Smooth muscle cell (in vitro differentiated cells): ENCODE measurements around the gene TTC3. TPM values are rescaled to one million over a fixed set of nuclear protein-coding genes. Genes with fewer than 3 reads are reported as not detected.

Source experiments
- DNase-seq: peaks from one replicate; lab custom pipeline; 2025; ENCODE audit not compliant: unreplicated experiment; lab: John Stamatoyannopoulos, UW
- H2AFZ ChIP-seq: fragments of 200-600 bp; sonication (generic); 2 replicates; pipeline ENCODE4 v1.6.0; 2016; ENCODE audit warnings: antibody characterized with exemption, low read depth, mild to moderate bottlenecking
- H3F3A ChIP-seq: fragments of 200-600 bp; sonication (generic); 2 replicates; pipeline ENCODE4 v1.6.0; 2017; ENCODE audit warnings: antibody characterized with exemption, low read depth
- H3K27ac ChIP-seq: fragments of 200-600 bp; sonication (generic); 2 replicates; pipeline ENCODE4 v1.5.1; 2016; ENCODE audit warnings: low read depth, mild to moderate bottlenecking
- H3K27me3 ChIP-seq: fragments of 200-600 bp; sonication (generic); 2 replicates; pipeline ENCODE4 v1.6.1; 2016; ENCODE audit warnings: low read depth, mild to moderate bottlenecking
- H3K36me3 ChIP-seq: fragments of 200-600 bp; sonication (generic); 2 replicates; pipeline ENCODE4 v1.5.1; 2016; ENCODE audit warnings: low read depth
- H3K4me1 ChIP-seq: fragments of 200-600 bp; sonication (generic); 2 replicates; pipeline ENCODE4 v1.5.1; 2016; ENCODE audit warnings: low read depth
- H3K4me2 ChIP-seq: fragments of 200-600 bp; sonication (generic); 2 replicates; pipeline ENCODE4 v1.6.0; 2016; ENCODE audit warnings: mild to moderate bottlenecking
- H3K4me3 ChIP-seq: fragments of 200-600 bp; sonication (generic); 2 replicates; pipeline ENCODE4 v1.5.1; 2016; ENCODE audit warnings: mild to moderate bottlenecking
- H3K79me2 ChIP-seq: fragments of 200-600 bp; sonication (generic); 2 replicates; pipeline ENCODE4 v1.6.0; 2016; ENCODE audit warnings: low read depth, mild to moderate bottlenecking
- H3K9ac ChIP-seq: fragments of 200-600 bp; sonication (generic); 2 replicates; pipeline ENCODE4 v1.6.0; 2016; ENCODE audit warnings: low read depth
- H3K9me3 ChIP-seq: fragments of 200-600 bp; sonication (generic); replicated peaks from 2 replicates; pipeline ENCODE4 v1.5.1; 2016; ENCODE audit warnings: low read depth
- H4K20me1 ChIP-seq: fragments of 200-600 bp; sonication (generic); 2 replicates; pipeline ENCODE4 v1.6.0; 2016; ENCODE audit warnings: low read depth
- WGBS: methylation state at CpG from one replicate; pipeline ENCODE4 v1.1.7; 2016; ENCODE audit warnings: low lambda C conversion rate; 5-methylcytosine and 5-hydroxymethylcytosine counted together
- polyA plus RNA-seq: library from polyadenylated mRNA; unstranded; fragments of >200 nt; fragmentation: Nextera tagmentation; extraction: Ambion mirVana; gene quantifications from 2 replicates; pipeline ENCODE4 v1.2.1, GENCODE V29; 2016
- total RNA-seq: library from RNA; depleted of rRNA; stranded (reverse); fragments of >200 nt; gene quantifications from 2 replicates; pipeline ENCODE4 v1.2.3, GENCODE V29; 2014
- TF ChIP-seq, protein P1 (sequence below): fragments of 200-600 bp; sonication (generic); IDR thresholded peaks from 2 replicates; pipeline ENCODE4 v1.5.1; 2017; ENCODE audit warnings: borderline replicate concordance, mild to moderate bottlenecking, antibody characterized with exemption; ENCODE audit not compliant: insufficient read depth, poor library complexity, severe bottlenecking

TTC3 gene
- total and polyA plus RNA-seq, 2 experiments from 2014 or later = 193 to 224 TPM

- Histone ChIP-seq H3K4me3 (no peak overlapping the region), H3K9ac (no peak overlapping the region), H2AFZ (no peak overlapping the region), H3K4me1 (peaks cover 9% of the 10 kb centered on the region), H3F3A (peaks cover 6% of the 10 kb centered on the region), H3K27ac (peak overlapping the region; percentile 58), H3K9me3 (no peaks in the 10 kb centered on the region), H3K4me2 (peak overlapping the region; percentile 4), H4K20me1 (peaks cover 33% of the 10 kb centered on the region), H3K27me3 (no peaks in the 10 kb centered on the region), H3K36me3 (peaks cover 23% of the 10 kb centered on the region), H3K79me2 (peaks cover 3% of the 10 kb centered on the region)
- DNase-seq = no peak
- TF ChIP-seq, protein P1, sequence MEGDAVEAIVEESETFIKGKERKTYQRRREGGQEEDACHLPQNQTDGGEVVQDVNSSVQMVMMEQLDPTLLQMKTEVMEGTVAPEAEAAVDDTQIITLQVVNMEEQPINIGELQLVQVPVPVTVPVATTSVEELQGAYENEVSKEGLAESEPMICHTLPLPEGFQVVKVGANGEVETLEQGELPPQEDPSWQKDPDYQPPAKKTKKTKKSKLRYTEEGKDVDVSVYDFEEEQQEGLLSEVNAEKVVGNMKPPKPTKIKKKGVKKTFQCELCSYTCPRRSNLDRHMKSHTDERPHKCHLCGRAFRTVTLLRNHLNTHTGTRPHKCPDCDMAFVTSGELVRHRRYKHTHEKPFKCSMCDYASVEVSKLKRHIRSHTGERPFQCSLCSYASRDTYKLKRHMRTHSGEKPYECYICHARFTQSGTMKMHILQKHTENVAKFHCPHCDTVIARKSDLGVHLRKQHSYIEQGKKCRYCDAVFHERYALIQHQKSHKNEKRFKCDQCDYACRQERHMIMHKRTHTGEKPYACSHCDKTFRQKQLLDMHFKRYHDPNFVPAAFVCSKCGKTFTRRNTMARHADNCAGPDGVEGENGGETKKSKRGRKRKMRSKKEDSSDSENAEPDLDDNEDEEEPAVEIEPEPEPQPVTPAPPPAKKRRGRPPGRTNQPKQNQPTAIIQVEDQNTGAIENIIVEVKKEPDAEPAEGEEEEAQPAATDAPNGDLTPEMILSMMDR = no peak
- 75% methylated on average over 4 of the region's 4 CpGs for WGBS
Observed at GRCh38 chr21:37153196-37153934, 80.3 kb downstream of the TTC3 start.

- Histone ChIP-seq H3K9ac (no peak overlapping the region), H3K4me3 (no peak overlapping the region), H3K27ac (peak overlapping the region; percentile 58), H2AFZ (no peak overlapping the region), H3K79me2 (peaks cover 3% of the 10 kb centered on the region), H3K36me3 (peaks cover 23% of the 10 kb centered on the region), H3K9me3 (no peaks in the 10 kb centered on the region), H3F3A (peaks cover 6% of the 10 kb centered on the region), H3K4me2 (peak overlapping the region; percentile 4), H3K4me1 (peaks cover 9% of the 10 kb centered on the region), H4K20me1 (peaks cover 30% of the 10 kb centered on the region), H3K27me3 (no peaks in the 10 kb centered on the region)
- DNase-seq = no peak
- 44% methylated on average over 9 of the region's 9 CpGs for WGBS
- TF ChIP-seq, protein P1 = no peak
Observed at GRCh38 chr21:37153935-37154350, 80.9 kb downstream of the TTC3 start.

GRCh38 chr21:37155186-37155585 is 82.1 kb downstream of the TTC3 start:
- DNase-seq = no peak
- WGBS = 58% methylated on average over 3 of the region's 3 CpGs
- Histone ChIP-seq H3K9me3 (no peaks in the 10 kb centered on the region), H4K20me1 (peaks cover 21% of the 10 kb centered on the region), H2AFZ (no peak overlapping the region), H3K4me1 (peaks cover 9% of the 10 kb centered on the region), H3F3A (peaks cover 6% of the 10 kb centered on the region), H3K27ac (no peak overlapping the region), H3K79me2 (peaks cover 7% of the 10 kb centered on the region), H3K27me3 (no peaks in the 10 kb centered on the region), H3K4me2 (no peak overlapping the region), H3K36me3 (peaks cover 21% of the 10 kb centered on the region), H3K9ac (no peak overlapping the region), H3K4me3 (no peak overlapping the region)
- TF ChIP-seq, protein P1 = no peak

GRCh38 chr21:37157938-37158337 is 84.9 kb downstream of the TTC3 start:
- H3K36me3 ChIP-seq = peaks cover 28% of the 10 kb centered on the region
- H3K79me2 ChIP-seq = peaks cover 4% of the 10 kb centered on the region
- H3K9ac ChIP-seq = no peak overlapping the region
- H2AFZ ChIP-seq = no peak overlapping the region
- WGBS = 61% methylated on average over 3 of the region's 3 CpGs
- peaks cover 9% of the 10 kb centered on the region for H3K4me1 ChIP-seq
- TF ChIP-seq, protein P1 = no peak
- DNase-seq = no peak
- no peaks in the 10 kb centered on the region for H3K9me3 ChIP-seq
- no peak overlapping the region for H3K27ac ChIP-seq
- H3K4me2 ChIP-seq = no peak overlapping the region
- no peaks in the 10 kb centered on the region for H3K27me3 ChIP-seq
- peaks cover 23% of the 10 kb centered on the region for H4K20me1 ChIP-seq
- H3K4me3 ChIP-seq = no peak overlapping the region
- peaks cover 17% of the 10 kb centered on the region for H3F3A ChIP-seq
